GM19193 (cell line): ENCODE measurements around the gene PLIN3.

Source experiments
- POLR2A ChIP-seq: IDR thresholded peaks from 4 replicates; pipeline ENCODE4 v1.6.1; 2011; ENCODE audit not compliant: insufficient read depth, insufficient read length; ENCODE audit errors: extremely low read depth

PLIN3 gene

GRCh38 chr19:4867534-4868285 is at the start of gene PLIN3:
Gene PLIN3, minus strand, starts transcription at chr19:4867667. Its CDS starts 6,273 bp downstream, at chr19:4861394.
- TF ChIP-seq POLR2A = no peak

GRCh38 chr19:4916292-4917082 is 49.0 kb upstream of the PLIN3 start:
- TF ChIP-seq POLR2A = peak; percentile 44

- TF ChIP-seq POLR2A = no peak
Measured at GRCh38 chr19:4914736-4915501, 47.5 kb upstream of the PLIN3 start.

DNA sequence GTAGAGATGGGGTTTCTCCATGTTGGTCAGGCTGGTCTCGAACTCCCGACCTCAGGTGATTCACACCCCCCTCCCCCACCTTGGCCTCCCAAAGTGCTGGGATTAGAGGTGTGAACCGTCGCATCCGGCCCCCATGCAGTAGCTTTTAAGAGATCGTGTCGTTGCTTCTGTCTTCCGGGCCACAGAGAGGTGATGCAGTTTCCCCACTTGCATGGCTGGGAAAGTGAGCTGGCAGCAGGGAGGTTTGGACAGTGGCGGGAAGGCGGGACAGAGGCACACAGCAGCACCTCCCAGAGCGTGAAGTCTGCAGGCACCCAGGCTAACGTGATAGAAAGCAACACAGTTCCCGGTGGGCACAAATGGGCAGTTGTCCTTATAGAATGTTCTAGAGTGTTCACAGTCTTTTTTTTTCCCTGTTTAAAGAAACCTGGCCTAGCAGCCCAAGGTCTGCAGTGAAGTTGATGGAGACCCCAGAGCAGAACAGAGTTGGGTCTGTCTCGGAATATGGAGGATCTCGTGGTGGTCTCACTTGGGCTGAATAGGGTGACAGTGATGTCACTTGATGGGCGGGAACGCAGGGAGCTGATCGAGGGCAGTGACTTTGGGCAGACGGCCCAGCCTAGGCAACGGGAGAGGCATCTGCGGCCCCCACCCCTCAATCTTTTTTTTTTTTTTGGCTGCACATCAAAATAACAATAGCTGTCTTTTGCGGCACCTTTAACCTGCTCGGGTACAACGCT is 46.7 kb upstream of the PLIN3 start:
- no peak for TF ChIP-seq POLR2A

DNA sequence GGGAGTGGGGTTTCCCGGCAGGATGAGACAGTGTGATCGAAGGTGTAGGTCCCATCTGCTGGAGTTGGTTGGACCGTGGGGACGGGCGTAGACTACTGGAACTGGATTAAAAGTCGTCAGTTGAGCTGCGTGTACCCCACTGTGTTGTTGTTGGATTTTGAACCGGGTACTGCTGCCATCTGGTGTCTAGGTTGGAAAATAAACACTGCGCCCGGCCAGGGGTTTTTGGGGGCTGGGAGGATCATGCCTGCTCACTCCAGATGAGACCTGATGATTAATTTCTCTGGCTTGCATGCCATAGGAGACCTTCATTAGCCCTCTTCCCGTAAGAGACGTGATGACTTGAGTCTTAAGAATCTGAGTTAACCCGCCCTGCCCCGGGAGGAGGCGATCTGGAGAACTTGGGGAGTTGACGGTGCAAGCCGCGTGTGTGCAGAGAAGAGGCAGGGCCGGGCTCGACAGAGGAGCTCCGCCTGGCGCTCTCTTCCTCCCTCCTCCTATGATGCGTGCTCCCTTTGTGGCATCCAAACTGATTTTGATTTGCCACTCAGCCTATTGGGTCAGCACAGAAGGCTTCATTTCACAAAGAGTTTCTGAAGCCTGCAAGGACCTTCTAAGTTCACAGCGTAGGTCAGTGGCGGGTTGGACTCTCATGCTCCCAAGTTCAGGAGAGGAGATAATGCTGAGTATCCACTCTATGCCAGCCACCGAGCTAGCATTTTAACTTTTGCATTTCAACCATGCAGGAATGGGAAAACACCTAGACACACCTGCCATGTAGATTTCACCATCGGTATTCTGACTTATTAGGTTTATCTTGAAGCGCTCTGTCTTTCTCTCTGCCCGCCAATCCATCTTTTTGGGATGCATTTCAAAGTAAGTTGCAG is 44.6 kb upstream of the PLIN3 start:
- TF ChIP-seq POLR2A = no peak

- no peak for TF ChIP-seq POLR2A
Measured at GRCh38 chr19:4911314-4911713, 43.8 kb upstream of the PLIN3 start.

DNA sequence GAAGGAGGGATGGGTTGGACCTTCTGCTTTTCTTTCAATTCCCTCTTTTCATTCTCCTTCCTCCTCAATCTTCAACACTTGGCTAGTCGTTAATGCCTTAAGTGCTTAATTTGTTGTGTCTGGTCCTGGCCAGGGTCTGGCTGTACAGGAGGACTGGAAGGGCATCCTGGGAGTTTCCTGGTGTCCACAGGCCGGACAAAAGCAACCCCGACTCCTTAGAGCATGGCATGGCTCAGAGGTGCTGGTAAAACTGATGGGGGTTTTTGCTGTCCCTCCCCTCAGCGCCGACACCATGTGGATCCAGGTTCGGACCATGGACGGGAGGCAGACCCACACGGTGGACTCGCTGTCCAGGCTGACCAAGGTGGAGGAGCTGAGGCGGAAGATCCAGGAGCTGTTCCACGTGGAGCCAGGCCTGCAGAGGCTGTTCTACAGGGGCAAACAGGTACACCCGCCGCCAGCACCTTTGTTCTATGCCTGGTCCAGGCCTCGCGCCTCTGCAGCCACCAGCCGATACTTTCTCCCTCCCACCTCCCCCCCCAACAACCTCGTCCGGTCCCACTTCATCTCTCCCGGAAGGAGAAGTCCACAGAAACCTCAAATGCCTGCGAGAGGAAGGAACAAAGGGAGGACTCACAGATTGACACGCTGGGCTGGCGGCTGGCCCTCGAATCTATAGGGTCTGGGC is 43.3 kb upstream of the PLIN3 start:
- no peak for TF ChIP-seq POLR2A

GRCh38 chr19:4909897-4910593 is 42.6 kb upstream of the PLIN3 start:
- TF ChIP-seq POLR2A = peak; percentile 19

- peak; percentile 74 for TF ChIP-seq POLR2A
Measured at GRCh38 chr19:4909156-4909896, 41.9 kb upstream of the PLIN3 start, which contains the start of gene UHRF1. Gene UHRF1, plus strand, starts transcription at chr19:4909501. Its CDS starts 1,385 bp downstream, at chr19:4910886.

DNA sequence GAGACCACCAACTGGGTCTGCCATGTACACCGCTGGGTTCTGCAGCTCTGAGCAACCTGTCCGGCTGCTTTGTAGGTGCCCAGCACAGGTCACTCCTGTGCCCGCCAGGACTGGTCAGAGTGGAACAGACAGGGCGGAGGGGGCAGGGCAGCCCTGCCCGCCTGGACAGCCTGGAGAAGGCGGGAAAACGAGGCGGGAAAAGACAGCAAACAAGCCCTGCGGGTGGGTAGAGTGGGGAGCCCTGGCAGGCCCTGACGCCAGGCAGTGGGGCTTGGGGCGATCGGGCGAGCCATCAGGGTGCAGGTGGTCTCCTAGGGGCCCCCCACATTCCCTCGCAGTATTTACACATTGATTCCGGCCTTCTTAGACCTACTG is 41.3 kb upstream of the PLIN3 start:
- TF ChIP-seq POLR2A = no peak

GRCh38 chr19:4908360-4908759 is 40.9 kb upstream of the PLIN3 start:
- TF ChIP-seq POLR2A = no peak

DNA sequence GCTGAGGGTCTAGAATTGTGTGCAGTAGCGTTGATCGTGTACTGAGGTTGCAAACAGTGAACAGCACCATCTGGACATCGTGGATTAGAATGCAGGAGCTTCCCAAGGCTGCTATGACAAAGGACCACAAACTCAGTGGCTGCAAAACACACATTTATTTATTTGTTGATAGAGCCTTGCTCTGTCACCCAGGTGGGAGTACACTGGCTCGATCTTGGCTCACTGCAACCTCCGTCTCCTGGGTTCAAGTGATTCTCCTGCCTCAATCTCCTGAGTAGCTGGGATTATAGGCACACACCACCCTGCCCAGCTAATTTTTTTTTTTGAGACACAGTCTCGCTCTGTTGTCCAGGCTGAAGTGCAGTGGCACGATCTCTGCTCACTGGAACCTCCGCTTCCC is 39.5 kb upstream of the PLIN3 start:
- no peak for TF ChIP-seq POLR2A

DNA sequence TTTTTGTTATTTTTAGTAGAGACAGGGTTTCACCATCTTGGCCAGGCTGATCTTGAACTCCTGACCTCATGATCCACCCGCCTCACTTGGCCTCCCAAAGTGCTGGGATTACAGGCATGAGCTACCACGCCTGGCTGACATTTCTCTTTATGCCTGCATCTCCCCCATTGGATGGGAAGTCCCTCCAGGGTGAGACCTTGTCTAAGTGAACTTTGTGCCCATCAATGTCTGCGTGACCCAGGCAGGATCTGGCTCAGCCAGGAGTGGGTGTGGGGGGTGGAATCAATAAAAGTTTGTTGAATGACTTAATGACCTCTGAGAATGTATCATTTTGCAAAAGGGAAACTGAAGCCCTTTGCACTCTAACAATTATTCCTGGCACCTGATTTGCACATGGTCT is 37.0 kb upstream of the PLIN3 start:
- no peak for TF ChIP-seq POLR2A
